ENCODE results near the gene TBC1D23. TPM values are rescaled to one million over a fixed set of nuclear protein-coding genes. Genes with fewer than 3 reads are reported as not detected.
"Not testable (repeated sequence)": the region's sequence is repeated elsewhere in the genome, so short reads cannot be mapped to it uniquely, and the experiment has no call there.

The TBC1D23 gene
- total RNA-seq, 1 experiment from 2014 or later = 68.0 TPM

DNA sequence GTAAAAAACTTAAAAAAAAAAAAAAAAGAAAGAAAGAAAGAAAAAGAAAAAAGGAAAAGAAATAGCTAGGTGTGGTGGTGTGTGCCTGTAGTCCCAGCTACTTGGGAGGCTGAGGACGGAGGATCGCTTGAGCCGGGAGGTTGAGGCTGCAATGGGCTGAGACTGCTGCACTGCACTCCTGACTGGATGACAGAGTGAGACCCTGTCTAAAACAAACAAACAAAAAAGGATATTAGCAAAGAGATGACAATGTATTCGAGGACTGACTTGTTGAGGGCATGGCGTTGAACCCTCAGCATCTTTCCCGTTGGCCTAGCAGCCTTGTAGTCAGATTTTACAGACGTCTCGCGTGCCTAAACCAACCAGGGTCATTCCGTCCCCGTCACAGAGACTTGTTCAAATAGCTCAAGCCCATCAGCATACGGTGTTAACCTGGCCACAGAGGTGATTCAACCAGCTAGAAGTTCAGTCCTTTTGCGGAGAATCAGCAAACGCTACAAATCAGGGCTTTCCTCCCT is 73.2 kb downstream of the TBC1D23 start:
- Histone ChIP-seq H3K27me3 (ENCODE audit: insufficient read depth, low read depth) (no peaks in the 10 kb centered on the region), H3K27ac (peak overlapping the region; percentile 36), H3K4me3 (peak overlapping the region; percentile 68), H3K79me2 (ENCODE audit: low read depth) (peaks cover 13% of the 10 kb centered on the region), H3K9me3 (ENCODE audit: insufficient read depth, low read depth) (no peaks in the 10 kb centered on the region), H3K36me3 (ENCODE audit: low read depth) (0 out of 2 replicates have a peak, but pooled peaks cover 5% of the 10 kb centered on the region), H3F3A (ENCODE audit: insufficient read depth, low read depth) (no peaks in the 10 kb centered on the region), H3K4me1 (replicated peaks; ENCODE audit: insufficient read depth) (peaks cover 12% of the 10 kb centered on the region; the same call in 1 of the 2 replicates), H4K20me1 (ENCODE audit: insufficient read depth) (no peaks in the 10 kb centered on the region), H3K9me2 (ENCODE audit: insufficient read depth) (no peaks in the 10 kb centered on the region), H2AFZ (peak overlapping the region; percentile 94), H3K4me2 (peak overlapping the region; percentile 78)
- CTCF ChIA-PET = interaction anchor here (0.6 to 0.7 kb wide), 2 partner anchors 17 to 979 kb away, joined by 4 read pairs; no protein-coding TSS in a partner anchor
- POLR2A ChIA-PET (ENCODE audit: unreplicated experiment) = interaction anchor here (0.6 to 1.0 kb wide), 4 partner anchors 10 to 55 kb away, joined by 3 to 15 read pairs (median 6); no protein-coding TSS in a partner anchor
- TSS peak; percentile 72 for BruUV-seq (replicated peaks)
- intact Hi-C loops (cut with micrococcal nuclease; ENCODE audit: unreplicated experiment) = loop anchor here (2.0 kb wide), 1 partner anchor 67 kb away; the partner anchor contains the start of genes LNP1 and TOMM70
- no peak for DNase-seq
- TF ChIP-seq, protein P1, sequence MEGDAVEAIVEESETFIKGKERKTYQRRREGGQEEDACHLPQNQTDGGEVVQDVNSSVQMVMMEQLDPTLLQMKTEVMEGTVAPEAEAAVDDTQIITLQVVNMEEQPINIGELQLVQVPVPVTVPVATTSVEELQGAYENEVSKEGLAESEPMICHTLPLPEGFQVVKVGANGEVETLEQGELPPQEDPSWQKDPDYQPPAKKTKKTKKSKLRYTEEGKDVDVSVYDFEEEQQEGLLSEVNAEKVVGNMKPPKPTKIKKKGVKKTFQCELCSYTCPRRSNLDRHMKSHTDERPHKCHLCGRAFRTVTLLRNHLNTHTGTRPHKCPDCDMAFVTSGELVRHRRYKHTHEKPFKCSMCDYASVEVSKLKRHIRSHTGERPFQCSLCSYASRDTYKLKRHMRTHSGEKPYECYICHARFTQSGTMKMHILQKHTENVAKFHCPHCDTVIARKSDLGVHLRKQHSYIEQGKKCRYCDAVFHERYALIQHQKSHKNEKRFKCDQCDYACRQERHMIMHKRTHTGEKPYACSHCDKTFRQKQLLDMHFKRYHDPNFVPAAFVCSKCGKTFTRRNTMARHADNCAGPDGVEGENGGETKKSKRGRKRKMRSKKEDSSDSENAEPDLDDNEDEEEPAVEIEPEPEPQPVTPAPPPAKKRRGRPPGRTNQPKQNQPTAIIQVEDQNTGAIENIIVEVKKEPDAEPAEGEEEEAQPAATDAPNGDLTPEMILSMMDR (conservative IDR thresholded peaks at IDR 0.05) = no peak
- no peak for TF ChIP-seq EZH2 (IDR thresholded peaks at IDR 0.05; ENCODE audit: low read depth)

DNA sequence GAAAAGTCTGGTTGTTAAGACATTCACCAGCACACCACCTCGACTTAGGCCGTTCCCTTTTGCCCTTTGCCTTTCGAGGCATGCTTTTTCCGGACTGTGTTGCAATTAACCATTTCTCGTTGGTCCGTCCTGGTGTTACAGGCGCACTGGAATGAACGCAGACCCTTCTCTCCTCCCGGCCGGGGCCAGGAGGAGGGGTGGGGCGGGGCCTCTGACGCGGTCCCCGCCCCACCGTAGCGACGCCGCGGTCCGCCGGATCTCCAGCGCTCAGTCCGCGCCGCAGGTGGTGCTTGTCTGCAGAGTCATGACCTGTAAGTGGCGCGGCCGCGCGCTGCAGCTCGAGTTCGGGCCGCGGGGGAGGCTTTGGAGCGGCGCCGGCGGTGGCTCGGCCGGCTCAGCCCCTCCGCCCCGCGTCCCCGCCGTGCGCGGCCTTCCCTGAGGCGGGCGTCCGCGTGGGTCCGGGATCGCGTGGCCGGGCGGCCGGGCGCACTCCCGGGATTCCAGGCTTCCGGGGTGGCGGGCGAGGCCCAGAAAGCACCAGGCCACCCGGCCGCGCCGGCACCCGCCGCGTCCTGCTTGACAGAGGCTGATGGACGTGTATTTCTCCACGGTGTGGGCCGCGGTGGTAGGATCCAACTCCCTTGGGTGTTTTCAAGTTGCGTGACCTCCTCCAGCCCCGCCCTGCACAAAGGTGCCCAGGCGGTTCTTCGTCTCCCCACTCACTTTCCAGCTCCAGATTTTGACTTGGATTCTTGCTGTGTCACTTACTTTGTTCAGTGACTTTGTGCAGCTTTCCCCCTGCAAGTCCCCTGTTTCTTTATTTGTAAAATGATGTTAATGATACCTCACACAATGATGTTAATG is 73.9 kb downstream of the TBC1D23 start, which contains the start of gene NIT2:
Gene NIT2 (plus strand): TSS at position 270 of the 864 bp plus-strand sequence. CDS start 35 bp downstream, at position 305.
- peak within 1 kb of the TSS; percentile 68 for H3K4me3 ChIP-seq
- no TSS peak for BruUV-seq (replicated peaks)
- peak within 1 kb of the TSS; percentile 78 for H3K4me2 ChIP-seq
- H3K9me3 ChIP-seq (ENCODE audit: insufficient read depth, low read depth) = no peaks in the 10 kb centered on the region
- H3F3A ChIP-seq (ENCODE audit: insufficient read depth, low read depth) = no peaks in the 10 kb centered on the region
- H2AFZ ChIP-seq = peak within 1 kb of the TSS; percentile 94
- TF ChIP-seq, protein P1 (conservative IDR thresholded peaks at IDR 0.05) = no peak
- TF ChIP-seq EZH2 (IDR thresholded peaks at IDR 0.05; ENCODE audit: low read depth) = no peak
- peak within 1 kb of the TSS; percentile 36 for H3K27ac ChIP-seq
- peaks cover 12% of the 10 kb centered on the region; the same call in 1 of the 2 replicates for H3K36me3 ChIP-seq (ENCODE audit: low read depth)
- H3K4me1 ChIP-seq (replicated peaks; ENCODE audit: insufficient read depth) = peaks cover 12% of the 10 kb centered on the region; the same call in 1 of the 2 replicates
- intact Hi-C loops (cut with micrococcal nuclease; ENCODE audit: unreplicated experiment) = loop anchor here (2.0 kb wide), 1 partner anchor 66 kb away; the partner anchor contains the start of genes LNP1 and TOMM70
- H3K79me2 ChIP-seq (ENCODE audit: low read depth) = peaks cover 13% of the 10 kb centered on the region
- POLR2A ChIA-PET (ENCODE audit: unreplicated experiment) = interaction anchor here (0.6 to 1.0 kb wide), 5 partner anchors 8 to 396 kb away, joined by 3 to 8 read pairs (median 5); no protein-coding TSS in a partner anchor
- no peaks in the 10 kb centered on the region for H3K9me2 ChIP-seq (ENCODE audit: insufficient read depth)
- CTCF ChIA-PET = interaction anchor here (0.6 to 0.7 kb wide), 3 partner anchors 18 to 978 kb away, joined by 3 to 4 read pairs (median 4); no protein-coding TSS in a partner anchor
- DNase-seq = peak; percentile 81 to 87
- H4K20me1 ChIP-seq (ENCODE audit: insufficient read depth) = no peaks in the 10 kb centered on the region
- H3K27me3 ChIP-seq (ENCODE audit: insufficient read depth, low read depth) = no peaks in the 10 kb centered on the region

DNA sequence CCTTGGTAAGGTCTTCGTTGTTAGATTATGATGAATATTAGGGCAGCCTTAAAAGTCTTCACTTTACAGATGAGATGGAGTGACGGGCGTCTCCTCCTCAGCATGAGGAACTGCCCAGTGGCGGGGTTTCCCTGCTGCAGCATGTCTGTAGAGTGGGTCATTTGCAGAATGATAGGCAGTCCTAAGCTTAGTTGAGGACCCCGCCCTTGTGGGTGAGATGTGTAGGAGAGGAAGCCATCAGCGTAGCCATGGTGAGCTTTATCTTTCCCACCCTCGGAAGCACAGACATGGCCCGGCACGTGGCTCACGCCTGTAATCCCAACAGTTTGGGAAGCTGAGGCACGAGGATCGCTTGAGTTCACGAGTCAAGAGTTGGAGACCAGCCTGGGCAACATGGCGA is 74.6 kb downstream of the TBC1D23 start:
- peak overlapping the region; percentile 36 for H3K27ac ChIP-seq
- H3K27me3 ChIP-seq (ENCODE audit: insufficient read depth, low read depth) = no peaks in the 10 kb centered on the region
- no peaks in the 10 kb centered on the region for H3F3A ChIP-seq (ENCODE audit: insufficient read depth, low read depth)
- H3K9me3 ChIP-seq (ENCODE audit: insufficient read depth, low read depth) = no peaks in the 10 kb centered on the region
- H3K79me2 ChIP-seq (ENCODE audit: low read depth) = peaks cover 13% of the 10 kb centered on the region
- peak overlapping the region; percentile 94 for H2AFZ ChIP-seq
- peak overlapping the region; percentile 68 for H3K4me3 ChIP-seq
- TSS peak; percentile 58 for BruUV-seq (replicated peaks)
- peak in 1 of 2 experiments; percentile 34 for DNase-seq
- no peak for TF ChIP-seq EZH2 (IDR thresholded peaks at IDR 0.05; ENCODE audit: low read depth)
- TF ChIP-seq, protein P1 (conservative IDR thresholded peaks at IDR 0.05) = no peak
- H3K4me1 ChIP-seq (replicated peaks; ENCODE audit: insufficient read depth) = peaks cover 12% of the 10 kb centered on the region; the same call in 1 of the 2 replicates
- CTCF ChIA-PET = no interaction called here
- H3K36me3 ChIP-seq (ENCODE audit: low read depth) = peaks cover 18% of the 10 kb centered on the region; the same call in 1 of the 2 replicates
- no peaks in the 10 kb centered on the region for H3K9me2 ChIP-seq (ENCODE audit: insufficient read depth)
- POLR2A ChIA-PET (ENCODE audit: unreplicated experiment) = interaction anchor here (0.5 to 0.6 kb wide), 2 partner anchors 34 to 459 kb away, joined by 6 to 7 read pairs; no protein-coding TSS in a partner anchor
- H3K4me2 ChIP-seq = peak overlapping the region; percentile 78
- no peaks in the 10 kb centered on the region for H4K20me1 ChIP-seq (ENCODE audit: insufficient read depth)
- intact Hi-C loops (cut with micrococcal nuclease; ENCODE audit: unreplicated experiment) = loop anchor here (2.0 kb wide), 1 partner anchor 65 kb away; the partner anchor contains the start of genes LNP1 and TOMM70

DNA sequence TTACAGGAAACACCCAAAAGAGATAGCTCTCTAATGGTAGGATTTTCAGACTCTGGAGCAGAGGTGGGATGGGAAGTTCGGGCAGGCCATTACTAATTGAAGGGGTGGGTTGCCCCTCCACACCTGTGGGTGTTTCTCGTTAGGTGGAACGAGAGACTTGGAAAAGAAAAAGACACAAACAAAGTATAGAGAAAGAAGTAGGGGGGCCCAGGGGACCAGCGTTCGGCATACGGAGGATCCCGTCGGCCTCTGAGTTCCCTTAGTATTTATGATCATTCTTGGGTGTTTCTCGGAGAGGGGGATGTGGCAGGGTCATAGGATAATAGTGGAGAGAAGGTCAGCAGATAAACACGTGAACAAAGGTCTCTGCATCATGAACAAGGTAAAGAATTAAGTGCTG is 75.4 kb downstream of the TBC1D23 start:
- CTCF ChIA-PET; H3F3A ChIP-seq (ENCODE audit: insufficient read depth, low read depth); POLR2A ChIA-PET (ENCODE audit: unreplicated experiment); DNase-seq; BruUV-seq (replicated peaks); H3K4me3 ChIP-seq; H3K27me3 ChIP-seq (ENCODE audit: insufficient read depth, low read depth); H3K9me2 ChIP-seq (ENCODE audit: insufficient read depth); H2AFZ ChIP-seq; H4K20me1 ChIP-seq (ENCODE audit: insufficient read depth); H3K9me3 ChIP-seq (ENCODE audit: insufficient read depth, low read depth); H3K27ac ChIP-seq; intact Hi-C loops (cut with micrococcal nuclease; ENCODE audit: unreplicated experiment): not testable (repeated sequence)
- peaks cover 13% of the 10 kb centered on the region for H3K79me2 ChIP-seq (ENCODE audit: low read depth)
- H3K4me1 ChIP-seq (replicated peaks; ENCODE audit: insufficient read depth) = peaks cover 12% of the 10 kb centered on the region; the same call in 1 of the 2 replicates
- peaks cover 26% of the 10 kb centered on the region for H3K36me3 ChIP-seq (ENCODE audit: low read depth)
- peak overlapping the region; percentile 78 for H3K4me2 ChIP-seq

Measured in PC-9 (cell line).